Left cardiac atrium (tissue), 4 donors: ENCODE results near the gene ADAMTS8. TPM values are rescaled to one million over a fixed set of nuclear protein-coding genes. Genes with fewer than 3 reads are reported as not detected.
A peak's percentile ranks its signal among the peaks of the same experiment; 100 is the strongest.

Experiments used
- ATAC-seq, 2 donors: fragments of 200-7000 bp; cut with Tn5 transposase; one replicate each; pipeline ENCODE4 v1.9.1; 2020; ENCODE audit warnings: mild to moderate bottlenecking in 2 of 2, moderate library complexity in 2 of 2
- DNase-seq: peaks from one replicate; pipeline ENCODE4 v3.0.0-alpha.2; 2020
- intact Hi-C, 2 donors: fragments of 100-400 bp; cut with DNase I; formaldehyde crosslinking; loops; one replicate each; pipeline versions ENCODE4 v1.14.1 to v1.15.1; 2022 to 2023
- total RNA-seq, 2 donors: library from RNA; stranded (reverse); fragmentation: NEBNext Ultra II Directional; extraction: Animal tissue kit (Norgen Biotek cat#: 25700); gene quantifications; one replicate each; pipeline ENCODE4 v1.2.1, GENCODE V29; 2021
- donor health status: DM: no; HTN: yes; CAD: no.
- donor health status: DM: no; HTN: yes; CAD: no; lungs with severe emphysema.
- donor health status: DM: yes; HTN: yes; CAD: no.
- donor health status: Dilated cardiomyopathy.

Gene ADAMTS8
- total RNA-seq, 2 donors from 2014 or later, result 3.3 to 53.0 TPM

GRCh38 chr11:130464291-130464812, 35.9 kb upstream of the ADAMTS8 start:
- intact Hi-C loops, result no loop called here
- ATAC-seq (no peak), DNase-seq (no peak)

- intact Hi-C loops, result no loop called here
- ATAC-seq, result no peak
- DNase-seq, result no peak
These were observed 34.5 kb upstream of the ADAMTS8 start for GRCh38 chr11:130462931-130463330.

GRCh38 chr11:130462101-130462885, 33.9 kb upstream of the ADAMTS8 start:
- no peak for ATAC-seq
- intact Hi-C loops, result no loop called here
- no peak for DNase-seq

- DNase-seq (no peak), ATAC-seq (no peak)
- intact Hi-C loops, result no loop called here
These were observed 31.1 kb upstream of the ADAMTS8 start for GRCh38 chr11:130459521-130459920.

GRCh38 chr11:130458410-130458729, 30.0 kb upstream of the ADAMTS8 start:
- intact Hi-C loops, result no loop called here
- no peak for ATAC-seq
- no peak for DNase-seq

GRCh38 chr11:130457623-130458409, 29.4 kb upstream of the ADAMTS8 start:
- ATAC-seq, result peak; percentile 33 to 37
- peak; percentile 40 for DNase-seq
- intact Hi-C loops, result no loop called here

GRCh38 chr11:130456286-130456685, 27.9 kb upstream of the ADAMTS8 start:
- no peak for DNase-seq
- intact Hi-C loops, result no loop called here
- ATAC-seq, result no peak

- ATAC-seq (no peak), DNase-seq (no peak)
- intact Hi-C loops, result loop anchor here in 1 of 2 donors (2.0 kb wide), 1 partner anchor 67 kb away; no protein-coding TSS in a partner anchor
These were observed 27.2 kb upstream of the ADAMTS8 start for GRCh38 chr11:130455483-130456127.

GRCh38 chr11:130454491-130455252, 26.3 kb upstream of the ADAMTS8 start:
- intact Hi-C loops, result loop anchor here in 1 of 2 donors (2.0 to 5.0 kb wide), 2 partner anchors 68 to 198 kb away; no protein-coding TSS in a partner anchor
- ATAC-seq (peak; percentile 20 to 24), DNase-seq (no peak)

- intact Hi-C loops, result loop anchor here in 1 of 2 donors (5.0 kb wide), 1 partner anchor 199 kb away; no protein-coding TSS in a partner anchor
- no peak for ATAC-seq
- DNase-seq, result peak; percentile 51
These were observed 24.5 kb upstream of the ADAMTS8 start for GRCh38 chr11:130452940-130453339.

GRCh38 chr11:130452176-130452575, 23.8 kb upstream of the ADAMTS8 start:
- DNase-seq (no peak), ATAC-seq (no peak)
- intact Hi-C loops, result loop anchor here in 1 of 2 donors (5.0 kb wide), 1 partner anchor 200 kb away; no protein-coding TSS in a partner anchor

GRCh38 chr11:130451231-130452019, 23.0 kb upstream of the ADAMTS8 start:
- intact Hi-C loops, result loop anchor here in 1 of 2 donors (5.0 kb wide), 1 partner anchor 201 kb away; no protein-coding TSS in a partner anchor
- peak; percentile 66 for DNase-seq
- ATAC-seq, result peak; percentile 9 to 50

- peak; percentile 91 for DNase-seq
- intact Hi-C loops, result loop anchor here in 1 of 2 donors (5.0 to 10.0 kb wide), 3 partner anchors 202 to 377 kb away; no protein-coding TSS in a partner anchor
- ATAC-seq, result peak; percentile 72 to 77
These were observed 21.8 kb upstream of the ADAMTS8 start for GRCh38 chr11:130449996-130450769.

GRCh38 chr11:130449310-130449990, 21.0 kb upstream of the ADAMTS8 start:
- intact Hi-C loops, result loop anchor here in 1 of 2 donors (5.0 to 10.0 kb wide), 2 partner anchors 285 to 378 kb away; no protein-coding TSS in a partner anchor
- ATAC-seq (peak; percentile 13 to 25), DNase-seq (peak; percentile 40)

GRCh38 chr11:130448416-130449309, 20.3 kb upstream of the ADAMTS8 start, which contains the start of gene ADAMTS15:
TSS of gene ADAMTS15 (plus strand) at chr11:130448645. CDS start at chr11:130448974, 329 bp downstream.
- peak; percentile 83 to 86 for ATAC-seq

More at GRCh38 chr11:130448416-130449309, 20.3 kb upstream of the ADAMTS8 start, which contains the start of gene ADAMTS15:
- intact Hi-C loops, result loop anchor here in 1 of 2 donors (5.0 to 10.0 kb wide), 2 partner anchors 286 to 379 kb away; no protein-coding TSS in a partner anchor
- peak; percentile 92 for DNase-seq
